ENCODE measurements around the gene TESK2. TPM values are rescaled to one million over a fixed set of nuclear protein-coding genes. Genes with fewer than 3 reads are reported as not detected.
A peak's percentile ranks its signal among the peaks of the same experiment; 100 is the strongest.

TESK2 gene
- total RNA-seq, 6 experiments from 2014 or later = 2.7 to 5.5 (median 4.3) TPM

GRCh38 chr1:45353685-45354084, 137.3 kb downstream of the TESK2 start:
- no peak for ATAC-seq
- intact Hi-C loops (cut with DNase I) = loop anchor here in 1 of 2 donors (10.0 kb wide), 1 partner anchor 211 kb away; no protein-coding TSS in a partner anchor
- TF ChIP-seq POLR2A (IDR thresholded peaks at IDR 0.05) = no peak
- TF ChIP-seq CTCF (IDR thresholded peaks at IDR 0.05) = no peak
- Histone ChIP-seq H3K36me3 (no peaks in the 10 kb centered on the region), H3K27ac (no peak overlapping the region), H3K27me3 (no peaks in the 10 kb centered on the region), H3K4me3 (no peak overlapping the region), H3K9me3 (no peaks in the 10 kb centered on the region), H3K4me1 (peaks cover 0 to 10% (median 4%) of the 10 kb centered on the region in 4 donors)
- WGBS (ENCODE audit: insufficient coverage, low coverage, low lambda C conversion rate, missing lambda C conversion rate) = 75% methylated on average over 1 of the region's 2 CpGs
- DNase-seq = no peak

GRCh38 chr1:45351508-45351907, 139.5 kb downstream of the TESK2 start:
- no peaks in the 10 kb centered on the region for H3K9me3 ChIP-seq
- ATAC-seq (no peak), DNase-seq (no peak)
- H3K27me3 ChIP-seq = no peaks in the 10 kb centered on the region
- intact Hi-C loops (cut with DNase I) = loop anchor here in 1 of 2 donors (10.0 kb wide), 1 partner anchor 213 kb away; no protein-coding TSS in a partner anchor
- TF ChIP-seq POLR2A (IDR thresholded peaks at IDR 0.05) (no peak), CTCF (IDR thresholded peaks at IDR 0.05) (no peak)
- 85% methylated on average over 5 of the region's 5 CpGs for WGBS (ENCODE audit: insufficient coverage, low coverage, low lambda C conversion rate, missing lambda C conversion rate)
- H3K36me3 ChIP-seq = no peaks in the 10 kb centered on the region
- H3K4me3 ChIP-seq = no peak overlapping the region
- no peak overlapping the region for H3K27ac ChIP-seq
- peaks cover 0 to 15% (median 4%) of the 10 kb centered on the region in 4 donors for H3K4me1 ChIP-seq

- intact Hi-C loops (cut with DNase I) = no loop called here
- H3K4me3 ChIP-seq = no peak overlapping the region
- peaks cover 0 to 15% (median 4%) of the 10 kb centered on the region in 4 donors for H3K4me1 ChIP-seq
- ATAC-seq (peak; percentile 74 to 93 (median 79)), DNase-seq (peak; percentile 58 to 78 (median 76))
- TF ChIP-seq CTCF (IDR thresholded peaks at IDR 0.05) = no peak
- TF ChIP-seq POLR2A (IDR thresholded peaks at IDR 0.05) = no peak
- no peaks in the 10 kb centered on the region for H3K27me3 ChIP-seq
- 37% methylated on average over 2 of the region's 3 CpGs for WGBS (ENCODE audit: insufficient coverage, low coverage, low lambda C conversion rate, missing lambda C conversion rate)
- peaks cover 0 to 14% (median 5%) of the 10 kb centered on the region in 4 donors for H3K36me3 ChIP-seq
- H3K27ac ChIP-seq = no peak overlapping the region
- H3K9me3 ChIP-seq = no peaks in the 10 kb centered on the region
Observed at GRCh38 chr1:45348966-45349677, 141.8 kb downstream of the TESK2 start.

- Histone ChIP-seq H3K36me3 (peaks cover 0 to 20% (median 7%) of the 10 kb centered on the region in 4 donors), H3K4me1 (peaks cover 0 to 15% (median 4%) of the 10 kb centered on the region in 4 donors), H3K27ac (no peak overlapping the region), H3K27me3 (no peaks in the 10 kb centered on the region), H3K9me3 (no peaks in the 10 kb centered on the region), H3K4me3 (no peak overlapping the region)
- intact Hi-C loops (cut with DNase I) = no loop called here
- WGBS (ENCODE audit: insufficient coverage, low coverage, low lambda C conversion rate, missing lambda C conversion rate) = 42% methylated on average over 1 of the region's 1 CpG
- DNase-seq (no peak), ATAC-seq (no peak)
- no peak for TF ChIP-seq CTCF (IDR thresholded peaks at IDR 0.05)
- no peak for TF ChIP-seq POLR2A (IDR thresholded peaks at IDR 0.05)
Observed at GRCh38 chr1:45348609-45348965, 142.4 kb downstream of the TESK2 start.

Measured in right lobe of liver (tissue), 6 donors.